GM18498 (cell line): ENCODE measurements around the gene COL16A1.
"Not testable (repeated sequence)": the region's sequence is repeated elsewhere in the genome, so short reads cannot be mapped to it uniquely, and the experiment has no call there.

Source experiments
- ATAC-seq: cut with Tn5 transposase; IDR thresholded peaks from one replicate; pipeline ENCODE4 v1.9.1; 2021; ENCODE audit warnings: mild to moderate bottlenecking, moderate library complexity; ENCODE audit not compliant: unreplicated experiment

The COL16A1 gene

DNA sequence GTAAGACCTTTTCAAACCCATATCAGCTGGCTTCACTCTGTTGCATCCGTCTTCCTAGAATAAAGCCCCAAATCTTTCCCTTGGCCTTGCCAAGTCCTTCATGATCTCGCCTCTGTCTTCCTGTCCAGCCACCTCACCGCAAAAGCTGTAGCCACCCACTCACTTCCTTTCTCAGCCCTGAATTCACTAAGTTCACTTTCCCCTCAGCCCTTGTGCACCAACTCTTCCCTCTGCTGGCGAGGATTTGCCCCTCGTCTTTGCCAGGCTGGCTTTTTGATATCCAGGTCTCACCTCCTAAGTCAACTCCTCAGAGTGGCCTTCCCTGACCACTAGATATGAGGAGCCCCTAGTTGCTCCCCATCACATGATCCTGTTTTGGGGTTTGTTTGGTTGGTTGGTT lies 3.9 kb upstream of the COL16A1 start:
- no peak for ATAC-seq

GRCh38 chr1:31707059-31707600 lies 3.3 kb upstream of the COL16A1 start:
- ATAC-seq, result not testable (repeated sequence)

GRCh38 chr1:31706384-31707058 lies 2.7 kb upstream of the COL16A1 start:
- no peak for ATAC-seq

DNA sequence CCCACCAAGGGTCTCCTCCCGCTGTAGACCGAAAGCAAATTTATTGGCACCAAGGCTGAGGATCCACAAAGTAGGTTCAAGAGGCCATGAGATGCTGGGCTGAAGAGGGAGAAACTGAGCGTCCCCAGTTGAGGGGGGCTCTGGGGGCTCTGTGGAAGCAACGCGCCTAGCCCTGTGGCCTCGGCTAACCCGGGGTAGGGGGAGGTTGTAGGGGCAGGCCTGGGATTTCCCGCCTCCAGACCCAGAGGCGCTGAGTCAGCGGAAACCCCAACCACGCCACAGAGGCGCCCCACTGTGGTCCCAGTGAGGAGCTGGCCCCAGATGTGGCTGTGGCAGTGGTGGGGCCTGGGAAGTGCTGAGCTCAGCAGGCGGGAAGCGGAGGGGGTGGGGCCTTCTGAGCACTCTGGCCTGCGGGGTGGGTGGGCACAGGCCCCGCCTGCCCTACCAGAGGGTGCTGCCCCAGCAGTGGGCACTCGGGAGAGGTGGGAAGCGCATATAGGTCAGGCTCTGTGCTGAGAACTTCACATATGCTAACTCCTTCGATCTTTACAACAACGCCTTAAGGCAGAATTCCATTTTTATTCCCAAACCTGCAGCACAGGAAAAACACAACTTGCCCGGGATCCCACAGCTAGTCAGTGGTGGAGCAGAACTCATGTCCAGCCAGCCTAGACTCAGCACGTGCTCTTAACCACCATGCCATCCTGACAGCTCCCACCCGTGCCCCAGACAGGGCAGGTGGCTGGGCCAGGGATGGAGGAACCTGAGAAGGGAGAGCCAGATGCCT lies 1.5 kb upstream of the COL16A1 start:
- ATAC-seq, result no peak

DNA sequence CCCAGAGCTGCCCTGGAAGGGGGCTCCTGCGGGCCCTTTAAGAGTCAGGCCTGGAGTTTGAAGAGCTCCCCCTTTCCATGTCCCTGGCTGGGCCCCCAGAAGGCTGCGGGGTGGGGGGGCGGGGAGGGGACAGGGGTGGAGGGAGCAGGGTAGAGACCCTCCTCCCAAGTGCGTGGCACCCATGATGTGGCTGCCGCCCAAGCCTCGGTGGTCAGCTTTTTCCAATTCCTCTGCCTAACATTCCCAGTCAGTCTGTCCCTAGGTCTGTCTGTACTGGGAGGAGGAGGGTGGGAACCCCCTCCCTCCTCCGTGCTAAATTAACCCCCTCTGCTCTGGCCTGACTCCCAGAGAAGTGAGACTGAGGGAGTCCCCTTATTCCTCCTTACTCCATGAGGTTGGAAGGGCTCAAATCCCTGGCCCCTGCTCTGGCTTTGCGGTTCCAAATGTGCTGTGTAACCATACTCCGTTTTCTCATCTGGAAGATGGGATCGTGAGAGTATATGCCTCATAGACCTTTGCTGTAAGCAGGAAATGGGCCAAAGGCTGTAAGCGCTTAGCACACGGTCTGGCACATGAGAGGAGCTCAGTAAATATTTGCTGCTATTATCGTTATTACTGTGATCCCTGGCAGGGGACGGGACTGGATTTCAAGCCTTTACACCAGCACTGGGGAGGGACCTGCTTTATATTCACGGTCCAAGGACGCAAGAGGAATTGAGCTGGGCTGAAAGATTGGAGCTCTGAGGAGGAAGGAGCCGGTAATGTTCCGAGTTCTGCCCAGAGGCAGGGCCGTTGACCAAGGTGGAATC lies 658 bp upstream of the COL16A1 start:
- ATAC-seq, result no peak

GRCh38 chr1:31702836-31703404 lies 897 bp downstream of the COL16A1 start:
- no peak for ATAC-seq

GRCh38 chr1:31701091-31701736 lies 2.6 kb downstream of the COL16A1 start:
- no peak for ATAC-seq

GRCh38 chr1:31700468-31701090 lies 3.2 kb downstream of the COL16A1 start:
- no peak for ATAC-seq

- ATAC-seq, result no peak
Observed at GRCh38 chr1:31699341-31699891, 4.4 kb downstream of the COL16A1 start.

DNA sequence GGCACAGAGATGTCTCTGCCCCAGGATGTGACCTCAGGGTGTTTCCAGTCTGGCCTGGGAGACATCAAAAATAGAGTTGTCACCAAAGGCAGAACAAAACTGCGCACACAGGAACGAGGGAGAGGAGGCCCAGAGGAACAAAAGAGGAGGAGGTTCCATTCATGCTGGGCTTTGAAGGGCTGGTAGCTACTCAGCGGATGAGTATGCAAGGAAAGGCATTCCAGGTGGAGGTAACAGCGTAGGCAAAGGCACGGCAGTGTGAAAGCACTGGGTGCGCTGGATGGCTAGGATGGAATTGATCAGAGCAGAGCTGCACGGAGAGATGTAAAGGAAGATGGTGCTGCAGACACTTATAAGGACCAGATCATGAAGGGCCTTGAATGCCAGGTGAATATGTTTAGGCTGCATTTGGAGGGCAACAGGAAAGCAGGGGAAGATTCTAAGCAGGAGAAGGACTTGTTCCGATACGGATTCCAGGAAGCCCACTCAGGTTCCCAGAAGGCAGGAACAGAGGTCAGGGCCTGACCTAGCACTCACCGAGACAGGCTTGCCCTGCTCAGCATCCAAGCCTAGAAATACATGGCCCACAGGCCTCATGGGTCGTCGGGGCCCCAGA lies 6.3 kb downstream of the COL16A1 start:
- no peak for ATAC-seq

DNA sequence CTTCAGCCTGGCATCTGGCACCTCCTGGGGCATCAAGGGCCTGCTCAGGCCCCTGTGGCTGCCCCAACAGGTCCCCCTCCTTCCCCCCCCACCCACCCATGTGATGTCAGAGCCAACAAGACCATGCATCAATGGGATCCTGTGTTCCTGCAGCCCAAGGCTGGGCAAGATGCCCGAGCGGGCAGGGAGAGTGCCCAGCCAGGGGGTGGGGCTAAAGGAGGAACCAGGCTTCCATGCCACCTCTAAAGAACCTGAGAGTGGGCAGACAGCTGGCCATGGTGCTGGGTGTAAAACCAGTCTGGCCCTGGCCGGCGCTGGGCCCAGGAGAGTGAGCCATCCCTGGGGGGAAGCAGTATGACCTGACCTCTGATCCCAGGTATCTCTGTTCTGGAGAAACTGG lies 7.6 kb downstream of the COL16A1 start:
- no peak for ATAC-seq

GRCh38 chr1:31695327-31695726 lies 8.5 kb downstream of the COL16A1 start:
- no peak for ATAC-seq

DNA sequence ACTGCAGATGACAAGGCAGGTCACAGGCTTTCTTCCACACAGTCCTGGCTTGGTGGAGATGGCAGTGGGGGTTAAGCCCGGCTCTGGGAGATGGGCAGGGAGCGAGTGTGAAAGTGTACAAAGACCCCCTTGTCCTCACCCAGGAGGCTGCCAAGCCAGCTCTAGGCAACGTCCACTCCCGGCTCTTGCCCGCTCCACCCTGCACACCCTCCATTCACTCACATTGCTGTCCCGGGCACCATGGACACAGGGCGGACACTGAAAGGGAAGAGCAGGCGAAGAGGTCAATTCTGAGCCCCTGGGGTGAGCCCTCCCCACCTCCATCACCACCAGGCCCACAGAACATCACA lies 8.9 kb downstream of the COL16A1 start:
- ATAC-seq, result no peak

- no peak for ATAC-seq
Observed at GRCh38 chr1:31694069-31694963, 9.5 kb downstream of the COL16A1 start.

GRCh38 chr1:31693231-31693630 lies 10.6 kb downstream of the COL16A1 start:
- no peak for ATAC-seq

GRCh38 chr1:31691951-31692350 lies 11.9 kb downstream of the COL16A1 start:
- no peak for ATAC-seq

- ATAC-seq, result no peak
Observed at GRCh38 chr1:31691446-31691845, 12.4 kb downstream of the COL16A1 start.

DNA sequence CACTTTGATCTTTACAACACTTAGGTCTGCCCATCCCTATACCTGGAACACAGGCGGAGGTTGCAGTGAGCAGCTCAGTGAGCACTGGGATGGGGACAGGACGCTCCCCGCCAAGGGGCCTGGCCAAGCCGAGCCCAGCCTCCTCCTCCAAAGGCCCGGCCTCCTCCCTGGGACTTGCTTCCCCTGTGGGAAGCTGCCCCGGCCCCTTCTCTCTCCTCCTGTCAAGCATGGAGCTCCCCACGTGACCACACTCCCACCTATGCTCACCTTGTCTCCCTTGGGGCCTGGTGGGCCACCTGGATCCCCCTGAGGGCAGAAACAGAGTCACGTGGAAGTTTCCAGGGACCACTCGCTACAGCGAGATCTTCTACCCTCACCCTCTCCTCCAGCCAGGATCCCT lies 12.9 kb downstream of the COL16A1 start:
- ATAC-seq, result no peak
